Stimulated activated memory B cell treated with anti-CD40 and anti-IgM and Interleukin-4, amounts not matched to agents 10 μg/mL and 1 μg/mL and 100 μg/mL, for 72 hours (primary cell): Measurements from ENCODE around the gene SLC16A12.
A peak's percentile ranks its signal among the peaks of the same experiment; 100 is the strongest.
"Not testable (repeated sequence)": the region's sequence is repeated elsewhere in the genome, so short reads cannot be mapped to it uniquely, and the experiment has no call there.

ENCODE experiments used
- ATAC-seq: fragments of 150-1000 bp; cut with Tn5 transposase; 2 replicates; pipeline ENCODE4 v1.10.0; 2021
- H3K27ac Mint-ChIP-seq: one replicate; pipeline ENCODE4 v1.8.0; 2022; ENCODE audit warnings: mild to moderate bottlenecking, mixed read lengths
- H3K27me3 Mint-ChIP-seq: one replicate; pipeline ENCODE4 v1.8.0; 2022; ENCODE audit warnings: mixed read lengths
- H3K36me3 Mint-ChIP-seq: one replicate; pipeline ENCODE4 v1.8.0; 2022; ENCODE audit warnings: mixed read lengths
- H3K4me1 Mint-ChIP-seq: one replicate; pipeline ENCODE4 v1.8.0; 2022; ENCODE audit warnings: mixed read lengths
- H3K4me3 Mint-ChIP-seq: one replicate; pipeline ENCODE4 v1.8.0; 2022; ENCODE audit warnings: mild to moderate bottlenecking, moderate library complexity, mixed read lengths
- H3K9me3 Mint-ChIP-seq: one replicate; pipeline ENCODE4 v1.8.0; 2022; ENCODE audit warnings: mixed read lengths

SLC16A12 gene

GRCh38 chr10:89475125-89475524, 60.3 kb downstream of the SLC16A12 start:
- H3K4me3 Mint-ChIP-seq = no peak overlapping the region
- peaks cover 22% of the 10 kb centered on the region for H3K4me1 Mint-ChIP-seq
- ATAC-seq = no peak
- no peaks in the 10 kb centered on the region for H3K36me3 Mint-ChIP-seq
- H3K27ac Mint-ChIP-seq = no peak overlapping the region
- H3K27me3 Mint-ChIP-seq = peaks cover 11% of the 10 kb centered on the region
- H3K9me3 Mint-ChIP-seq = no peaks in the 10 kb centered on the region

- Mint-ChIP-seq H3K27me3 (peaks cover 11% of the 10 kb centered on the region), H3K9me3 (no peaks in the 10 kb centered on the region), H3K36me3 (no peaks in the 10 kb centered on the region), H3K4me3 (no peak overlapping the region), H3K27ac (no peak overlapping the region), H3K4me1 (peaks cover 22% of the 10 kb centered on the region)
- ATAC-seq = no peak
These were observed 60.9 kb downstream of the SLC16A12 start for GRCh38 chr10:89474452-89474851.

- no peak for ATAC-seq
- Mint-ChIP-seq H3K4me3 (no peak overlapping the region), H3K27me3 (peaks cover 11% of the 10 kb centered on the region), H3K36me3 (no peaks in the 10 kb centered on the region), H3K9me3 (no peaks in the 10 kb centered on the region), H3K4me1 (peaks cover 7% of the 10 kb centered on the region), H3K27ac (no peak overlapping the region)
These were observed 64.1 kb downstream of the SLC16A12 start for GRCh38 chr10:89471110-89471809.

GRCh38 chr10:89470628-89471027, 64.8 kb downstream of the SLC16A12 start:
- no peak overlapping the region for H3K27ac Mint-ChIP-seq
- no peaks in the 10 kb centered on the region for H3K9me3 Mint-ChIP-seq
- H3K27me3 Mint-ChIP-seq = peaks cover 11% of the 10 kb centered on the region
- peaks cover 7% of the 10 kb centered on the region for H3K4me1 Mint-ChIP-seq
- H3K4me3 Mint-ChIP-seq = no peak overlapping the region
- no peak for ATAC-seq
- H3K36me3 Mint-ChIP-seq = no peaks in the 10 kb centered on the region

GRCh38 chr10:89469517-89469916, 65.9 kb downstream of the SLC16A12 start:
- no peak for ATAC-seq
- no peaks in the 10 kb centered on the region for H3K36me3 Mint-ChIP-seq
- no peak overlapping the region for H3K4me3 Mint-ChIP-seq
- H3K9me3 Mint-ChIP-seq = no peaks in the 10 kb centered on the region
- H3K27me3 Mint-ChIP-seq = peaks cover 11% of the 10 kb centered on the region
- no peak overlapping the region for H3K27ac Mint-ChIP-seq
- H3K4me1 Mint-ChIP-seq = peaks cover 7% of the 10 kb centered on the region

GRCh38 chr10:89468191-89468965, 67.0 kb downstream of the SLC16A12 start:
- ATAC-seq = no peak
- H3K4me1 Mint-ChIP-seq = peaks cover 7% of the 10 kb centered on the region
- no peaks in the 10 kb centered on the region for H3K36me3 Mint-ChIP-seq
- no peak overlapping the region for H3K27ac Mint-ChIP-seq
- no peak overlapping the region for H3K4me3 Mint-ChIP-seq
- H3K27me3 Mint-ChIP-seq = no peaks in the 10 kb centered on the region
- H3K9me3 Mint-ChIP-seq = no peaks in the 10 kb centered on the region

- ATAC-seq = peak; percentile 68
- H3K27me3 Mint-ChIP-seq = no peaks in the 10 kb centered on the region
- H3K4me3 Mint-ChIP-seq = no peak overlapping the region
- H3K4me1 Mint-ChIP-seq = peaks cover 7% of the 10 kb centered on the region
- no peak overlapping the region for H3K27ac Mint-ChIP-seq
- no peaks in the 10 kb centered on the region for H3K36me3 Mint-ChIP-seq
- no peaks in the 10 kb centered on the region for H3K9me3 Mint-ChIP-seq
These were observed 68.8 kb downstream of the SLC16A12 start for GRCh38 chr10:89466599-89467035.

GRCh38 chr10:89465196-89465595, 70.2 kb downstream of the SLC16A12 start:
- H3K27me3 Mint-ChIP-seq = peaks cover 9% of the 10 kb centered on the region
- no peaks in the 10 kb centered on the region for H3K4me1 Mint-ChIP-seq
- no peaks in the 10 kb centered on the region for H3K9me3 Mint-ChIP-seq
- H3K4me3 Mint-ChIP-seq = no peak overlapping the region
- no peak overlapping the region for H3K27ac Mint-ChIP-seq
- H3K36me3 Mint-ChIP-seq = no peaks in the 10 kb centered on the region
- ATAC-seq = no peak

GRCh38 chr10:89463846-89464537, 71.4 kb downstream of the SLC16A12 start:
- H3K4me1 Mint-ChIP-seq = no peaks in the 10 kb centered on the region
- H3K4me3 Mint-ChIP-seq = no peak overlapping the region
- H3K27me3 Mint-ChIP-seq = peaks cover 21% of the 10 kb centered on the region
- no peaks in the 10 kb centered on the region for H3K9me3 Mint-ChIP-seq
- no peak for ATAC-seq
- H3K36me3 Mint-ChIP-seq = no peaks in the 10 kb centered on the region
- no peak overlapping the region for H3K27ac Mint-ChIP-seq

GRCh38 chr10:89458784-89459183, 76.6 kb downstream of the SLC16A12 start:
- Mint-ChIP-seq H3K9me3 (no peaks in the 10 kb centered on the region), H3K27me3 (peaks cover 24% of the 10 kb centered on the region), H3K27ac (no peak overlapping the region), H3K4me1 (peaks cover 7% of the 10 kb centered on the region), H3K36me3 (no peaks in the 10 kb centered on the region), H3K4me3 (no peak overlapping the region)
- ATAC-seq = no peak

- Mint-ChIP-seq H3K36me3 (no peaks in the 10 kb centered on the region), H3K27me3 (peaks cover 24% of the 10 kb centered on the region), H3K4me1 (peaks cover 7% of the 10 kb centered on the region), H3K4me3 (no peak overlapping the region), H3K9me3 (no peaks in the 10 kb centered on the region), H3K27ac (no peak overlapping the region)
- ATAC-seq = no peak
These were observed 77.1 kb downstream of the SLC16A12 start for GRCh38 chr10:89458291-89458690.

GRCh38 chr10:89454561-89455347, 80.6 kb downstream of the SLC16A12 start:
- Mint-ChIP-seq H3K4me3 (no peak overlapping the region), H3K9me3 (no peaks in the 10 kb centered on the region), H3K27me3 (peaks cover 10% of the 10 kb centered on the region), H3K36me3 (no peaks in the 10 kb centered on the region), H3K27ac (no peak overlapping the region), H3K4me1 (peaks cover 7% of the 10 kb centered on the region)
- no peak for ATAC-seq

GRCh38 chr10:89452193-89452592, 83.2 kb downstream of the SLC16A12 start:
- H3K4me1 Mint-ChIP-seq = peaks cover 7% of the 10 kb centered on the region
- no peaks in the 10 kb centered on the region for H3K36me3 Mint-ChIP-seq
- H3K27ac Mint-ChIP-seq = no peak overlapping the region
- no peaks in the 10 kb centered on the region for H3K27me3 Mint-ChIP-seq
- no peak for ATAC-seq
- no peak overlapping the region for H3K4me3 Mint-ChIP-seq
- no peaks in the 10 kb centered on the region for H3K9me3 Mint-ChIP-seq

- no peaks in the 10 kb centered on the region for H3K9me3 Mint-ChIP-seq
- no peak for ATAC-seq
- H3K27ac Mint-ChIP-seq = no peak overlapping the region
- no peaks in the 10 kb centered on the region for H3K36me3 Mint-ChIP-seq
- no peaks in the 10 kb centered on the region for H3K27me3 Mint-ChIP-seq
- no peak overlapping the region for H3K4me3 Mint-ChIP-seq
- peaks cover 7% of the 10 kb centered on the region for H3K4me1 Mint-ChIP-seq
These were observed 84.5 kb downstream of the SLC16A12 start for GRCh38 chr10:89450901-89451300.

GRCh38 chr10:89444819-89445218, 90.6 kb downstream of the SLC16A12 start:
- H3K27ac Mint-ChIP-seq, H3K4me3 Mint-ChIP-seq, H3K4me1 Mint-ChIP-seq, H3K36me3 Mint-ChIP-seq, ATAC-seq, H3K9me3 Mint-ChIP-seq: not testable (repeated sequence)
- peaks cover 12% of the 10 kb centered on the region for H3K27me3 Mint-ChIP-seq
